Measurements from ENCODE around the gene PACRG.

PACRG gene

DNA sequence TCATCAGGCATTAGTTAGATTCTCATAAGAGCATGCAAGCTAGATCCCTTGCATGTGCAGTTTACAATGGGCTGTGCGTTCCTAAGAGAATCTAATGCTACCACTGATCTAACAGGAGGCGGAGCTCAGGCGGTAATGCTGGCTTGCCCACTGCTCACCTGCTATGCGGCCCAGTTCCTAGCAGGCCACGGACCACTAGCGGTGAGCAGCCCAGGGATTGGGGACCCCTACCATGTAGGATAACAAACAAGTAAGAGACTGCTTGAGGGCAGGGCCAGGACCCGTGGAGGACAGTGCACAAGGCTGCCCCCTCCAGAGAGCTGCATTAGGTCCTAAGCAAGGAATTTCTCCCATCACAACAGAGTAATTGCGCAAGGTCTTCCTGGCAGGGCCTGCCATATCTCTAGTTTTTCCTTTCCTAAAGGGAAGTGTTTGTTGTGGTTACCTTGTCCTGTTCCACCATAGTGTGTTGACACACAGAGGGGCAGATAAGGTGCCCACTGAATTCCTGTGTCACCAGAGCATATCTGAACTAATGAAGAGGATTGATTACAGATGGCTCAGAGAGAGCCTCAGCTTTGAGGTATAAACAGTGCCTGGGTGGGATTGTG lies 58.0 kb downstream of the PACRG start:
- no peak for DNase-seq

- DNase-seq = no peak
These were observed 70.9 kb downstream of the PACRG start for GRCh38 chr6:162798546-162799266.

- DNase-seq = no peak
These were observed 86.7 kb downstream of the PACRG start for GRCh38 chr6:162814426-162814973.

GRCh38 chr6:162817196-162817595 lies 89.4 kb downstream of the PACRG start:
- DNase-seq = no peak

DNA sequence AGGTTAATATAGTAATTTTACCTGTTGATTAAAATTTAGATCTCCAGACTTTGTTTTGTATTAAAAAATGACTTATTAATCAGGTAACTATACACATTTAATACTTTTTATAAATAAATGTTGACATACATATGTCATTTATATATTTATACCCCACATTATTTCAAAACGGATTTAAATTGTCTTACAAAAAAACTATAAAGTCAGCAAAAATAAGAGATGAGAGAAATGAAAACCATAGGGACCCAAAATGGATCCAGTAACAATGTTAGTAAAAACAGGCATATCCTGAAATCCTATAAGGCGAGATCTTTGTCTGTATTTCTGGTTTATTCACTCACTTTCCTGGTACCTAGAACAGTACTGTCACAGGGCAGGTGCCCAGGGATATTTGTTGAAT lies 91.5 kb downstream of the PACRG start:
- DNase-seq = no peak

- no peak for DNase-seq
These were observed 93.3 kb downstream of the PACRG start for GRCh38 chr6:162821102-162821501.

DNA sequence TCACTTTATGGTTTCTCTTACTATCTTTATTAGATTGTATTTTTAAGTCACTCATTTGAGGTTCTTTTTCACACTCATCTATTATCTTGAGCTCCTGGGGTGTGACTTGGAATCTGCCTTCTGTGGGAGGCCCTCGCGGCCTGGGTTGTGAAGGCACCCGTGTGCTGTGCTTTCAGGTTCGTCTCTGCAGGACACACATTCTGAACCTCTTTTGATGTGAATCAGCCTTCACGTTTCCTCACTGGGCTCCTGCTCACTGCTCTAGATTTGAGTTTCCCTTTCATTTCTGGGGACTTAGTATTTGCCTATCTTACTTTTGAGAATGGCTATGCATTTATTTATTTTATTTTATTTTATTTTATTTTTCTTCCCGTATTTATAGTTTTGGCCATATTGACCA lies 97.8 kb downstream of the PACRG start:
- no peak for DNase-seq

GRCh38 chr6:162829013-162829742 lies 101.4 kb downstream of the PACRG start:
- DNase-seq = no peak

DNA sequence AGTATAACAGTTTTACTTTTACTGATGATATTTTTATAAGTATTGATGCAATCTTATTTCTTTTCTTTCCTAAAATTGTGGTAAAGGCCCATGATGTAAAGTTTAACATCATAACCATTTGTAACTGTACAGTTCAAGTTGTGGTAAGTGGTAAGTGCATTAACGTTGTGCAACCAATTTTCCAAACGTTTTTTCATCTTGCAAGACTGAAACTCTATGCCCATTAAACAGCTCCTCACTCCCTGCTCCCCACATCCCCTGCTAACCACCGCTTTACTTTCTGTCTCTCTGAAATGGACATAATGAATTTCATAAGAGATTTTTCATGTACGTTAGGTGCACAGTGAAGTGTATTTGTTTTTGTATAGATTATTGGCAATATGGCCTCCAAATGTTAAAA lies 106.0 kb downstream of the PACRG start:
- no peak for DNase-seq

DNA sequence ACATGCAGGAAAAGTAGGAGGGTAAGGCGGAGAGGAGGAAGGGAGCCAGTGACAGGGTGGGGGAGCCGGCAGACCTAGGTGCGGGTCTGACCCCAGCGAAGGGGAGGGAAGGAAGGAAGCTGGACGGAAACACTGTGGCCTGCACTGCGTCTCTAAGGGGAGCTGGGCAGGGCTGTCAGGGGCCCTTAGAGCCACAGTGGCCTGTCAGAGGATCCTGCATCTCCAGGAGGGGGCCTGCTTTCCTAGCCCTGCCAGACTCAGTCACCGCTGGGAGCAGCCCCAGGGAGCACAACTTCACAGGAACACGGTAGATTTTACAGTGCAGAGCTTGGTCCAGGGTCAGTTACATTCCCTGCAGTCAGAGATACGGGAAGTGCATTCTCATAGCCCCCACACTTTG lies 118.2 kb downstream of the PACRG start:
- DNase-seq = no peak

DNA sequence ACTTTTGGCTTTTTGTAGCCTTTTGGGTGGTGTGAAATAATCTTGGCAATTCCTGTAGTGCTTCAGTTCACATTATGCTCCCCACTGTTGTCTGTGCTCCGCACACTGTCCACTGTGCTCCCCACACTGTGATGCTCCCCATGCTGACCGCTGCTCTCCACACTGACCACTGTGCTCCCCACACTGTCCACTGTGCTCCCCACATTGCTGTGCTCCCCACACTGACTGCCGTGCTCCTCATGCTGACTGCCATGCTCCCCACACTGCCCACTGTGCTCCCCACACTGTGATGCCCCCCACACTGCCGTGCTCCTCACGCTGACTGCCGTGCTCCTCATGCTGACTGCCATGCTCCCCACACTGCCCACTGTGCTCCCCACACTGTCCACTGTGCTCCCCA lies 118.9 kb downstream of the PACRG start:
- DNase-seq = no peak

DNA sequence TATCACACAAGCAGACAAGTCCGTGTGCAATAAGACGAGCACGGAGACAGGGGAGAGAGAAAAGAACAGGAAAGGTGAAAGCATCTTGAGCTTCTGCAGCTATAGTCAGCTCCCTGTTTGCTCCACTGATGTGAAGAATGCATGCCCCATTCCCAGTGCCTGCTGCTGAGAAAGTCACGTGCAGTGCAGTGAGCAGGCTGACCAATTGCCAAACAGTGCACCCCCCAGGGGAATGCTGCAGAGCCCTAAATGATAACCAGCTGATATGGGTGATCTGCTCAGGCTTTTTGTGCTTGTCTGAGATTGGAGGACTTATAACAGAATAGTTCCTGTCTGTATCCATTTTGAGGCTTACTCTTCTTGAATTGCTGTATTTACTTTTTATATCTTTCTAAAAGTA lies 121.5 kb downstream of the PACRG start:
- no peak for DNase-seq

DNA sequence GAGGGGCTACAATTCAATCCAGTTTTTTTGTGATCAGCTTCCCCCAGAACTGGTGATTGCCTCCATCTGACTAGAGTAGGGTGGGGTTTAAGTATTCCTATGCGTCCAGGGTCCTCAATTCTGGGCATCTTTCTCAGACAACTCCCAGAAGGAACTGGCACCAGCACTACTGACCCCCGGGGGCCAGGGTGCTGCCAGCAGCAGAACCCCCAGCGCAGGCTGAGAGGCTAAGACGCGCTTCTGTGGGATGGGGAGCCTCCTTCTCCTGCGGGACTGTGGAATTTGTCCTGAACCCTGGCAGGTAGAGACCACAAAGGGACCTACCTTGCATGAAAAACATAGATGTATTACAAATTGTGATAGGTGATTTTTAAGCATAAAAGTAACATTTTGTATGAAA lies 124.4 kb downstream of the PACRG start:
- DNase-seq = no peak

- DNase-seq = no peak
These were observed 125.2 kb downstream of the PACRG start for GRCh38 chr6:162852840-162853577.

DNA sequence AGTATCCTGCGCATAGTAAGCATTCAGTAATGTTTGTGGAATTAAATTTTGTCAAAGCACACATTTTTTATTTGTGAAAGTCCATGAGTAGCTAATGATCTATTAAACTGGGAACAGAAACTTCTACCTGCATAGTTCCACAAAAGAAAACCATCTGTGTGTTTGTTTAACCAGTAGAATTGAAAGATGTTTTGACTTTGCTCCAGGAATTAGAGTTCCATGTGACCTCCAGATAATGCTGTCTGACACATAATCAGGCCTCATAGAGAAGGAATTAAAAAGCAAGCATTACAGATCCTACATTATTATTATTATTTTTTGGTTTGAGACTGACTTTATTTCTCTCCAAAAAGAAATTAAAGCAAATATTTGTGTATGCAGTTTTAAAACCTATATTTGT lies 126.5 kb downstream of the PACRG start:
- no peak for DNase-seq

DNA sequence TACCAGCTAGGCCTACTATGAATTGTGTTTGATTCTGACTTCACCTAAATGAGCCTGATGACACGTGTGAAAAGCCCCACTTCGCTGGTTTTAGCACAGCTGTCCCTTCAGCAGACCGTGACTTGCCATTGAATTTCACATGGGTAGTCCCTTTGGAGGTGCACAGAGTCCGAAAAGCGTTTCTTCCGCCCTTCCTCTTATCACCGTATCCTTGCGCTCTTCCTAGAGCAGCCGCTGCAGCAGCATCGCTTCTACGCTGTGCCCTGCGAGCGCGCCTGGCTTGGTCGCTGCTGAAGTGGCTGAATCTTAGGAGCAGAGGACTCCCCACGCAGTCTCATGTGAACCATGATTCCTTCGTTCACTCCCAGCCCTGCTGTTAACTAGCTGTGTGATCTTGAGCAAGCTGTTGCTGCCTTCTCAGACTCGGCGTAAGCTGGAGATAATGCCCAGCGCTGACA lies 127.0 kb downstream of the PACRG start:
- DNase-seq = no peak

GRCh38 chr6:162856885-162857284 lies 129.1 kb downstream of the PACRG start:
- DNase-seq = no peak

DNA sequence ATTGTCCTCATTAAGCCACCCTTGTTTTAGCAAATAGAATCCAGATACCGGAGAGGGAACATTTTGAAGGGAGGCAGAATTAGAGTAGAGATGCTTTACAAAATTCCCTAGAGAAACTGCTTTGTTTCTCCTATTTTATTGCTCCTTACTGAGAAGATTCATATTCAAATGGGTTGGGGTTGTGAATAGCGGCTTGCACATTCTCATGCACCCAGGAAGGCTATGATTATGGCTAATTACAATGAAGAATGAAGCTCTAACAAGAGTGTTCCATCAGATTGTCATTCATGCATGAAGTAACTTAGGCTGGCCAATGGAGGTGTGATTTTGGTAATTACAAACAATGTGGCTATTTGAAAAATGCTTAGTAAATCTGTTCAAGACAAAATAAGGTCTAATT lies 129.6 kb downstream of the PACRG start:
- DNase-seq = no peak

GRCh38 chr6:162862462-162862861 lies 134.7 kb downstream of the PACRG start:
- DNase-seq = no peak

GRCh38 chr6:162862941-162863340 lies 135.2 kb downstream of the PACRG start:
- no peak for DNase-seq

GRCh38 chr6:162863821-162864220 lies 136.0 kb downstream of the PACRG start:
- DNase-seq = no peak

GRCh38 chr6:162864911-162865310 lies 137.1 kb downstream of the PACRG start:
- no peak for DNase-seq

GRCh38 chr6:162866656-162867055 lies 138.9 kb downstream of the PACRG start:
- no peak for DNase-seq

All from stimulated activated CD8-positive, alpha-beta memory T cell treated with anti-CD3 and anti-CD28 coated beads, Interleukin-4, amount 100 ng/mL, for 48 hours (primary cell).